Measurements from ENCODE around the gene PDE1A. TPM values are rescaled to one million over a fixed set of nuclear protein-coding genes. Genes with fewer than 3 reads are reported as not detected.
"Not testable (repeated sequence)": the region's sequence is repeated elsewhere in the genome, so short reads cannot be mapped to it uniquely, and the experiment has no call there.

PDE1A gene
- total RNA-seq, 2 experiments from 2014 or later, result not detected

DNA sequence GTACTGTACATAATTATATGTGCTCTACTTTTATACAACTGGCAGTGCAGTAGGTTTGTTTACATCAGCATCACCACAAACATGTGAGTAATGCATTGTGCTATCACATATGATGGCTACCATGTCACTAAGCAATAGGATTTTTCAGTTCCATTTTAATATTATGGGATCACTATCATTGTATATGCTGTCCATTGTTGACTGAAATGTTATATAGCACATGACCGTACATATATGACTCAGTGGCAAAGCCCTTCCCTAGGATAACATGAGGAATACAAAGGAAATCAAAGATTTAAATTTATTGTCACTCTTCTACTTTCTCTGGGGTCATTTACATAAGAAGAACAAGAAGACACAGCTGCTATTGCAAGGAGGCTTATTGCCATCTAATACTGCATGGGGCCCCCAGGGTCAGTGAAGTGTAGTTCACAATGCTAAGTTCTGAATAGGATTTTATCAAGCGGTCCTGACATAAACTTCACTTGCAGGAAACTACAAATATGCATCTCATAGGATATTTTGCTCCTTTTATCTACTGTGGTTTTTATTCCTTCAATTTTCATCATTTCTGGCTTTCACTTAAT is 21.8 kb downstream of the PDE1A start:
- ATAC-seq, result no peak
- ChIA-PET POLR2A (no interaction called here), CTCF (no interaction called here)
- no peaks in the 10 kb centered on the region for H3K36me3 Mint-ChIP-seq (ENCODE audit: low read depth)
- H3K9me3 Mint-ChIP-seq (ENCODE audit: low read depth), result no peaks in the 10 kb centered on the region
- no peak overlapping the region for H3K4me3 Mint-ChIP-seq
- DNase-seq, result no peak
- no peaks in the 10 kb centered on the region for H3K27me3 Mint-ChIP-seq
- intact Hi-C loops (cut with DNase I, micrococcal nuclease), result no loop called here
- H3K4me1 Mint-ChIP-seq, result no peaks in the 10 kb centered on the region
- H3K27ac Mint-ChIP-seq, result no peak overlapping the region

DNA sequence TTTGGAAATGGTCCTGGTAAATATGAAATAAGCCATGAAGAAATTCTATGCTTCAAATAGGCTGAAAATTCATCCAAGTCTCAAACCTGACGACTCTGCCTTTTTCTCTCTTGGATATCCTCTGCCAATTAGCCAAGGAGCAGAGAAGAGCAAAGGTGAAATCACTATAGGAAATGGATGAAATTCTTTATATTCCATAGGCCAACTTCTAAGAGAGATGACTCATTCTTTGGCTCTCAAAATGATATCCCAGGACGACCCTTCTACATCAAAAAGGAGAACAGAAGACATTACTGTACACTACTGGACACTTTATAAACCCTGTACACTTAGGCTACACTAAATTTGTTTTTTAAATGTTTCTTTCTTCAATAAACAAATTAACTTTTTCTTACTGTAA is 22.7 kb downstream of the PDE1A start:
- POLR2A ChIA-PET, result no interaction called here
- H3K36me3 Mint-ChIP-seq (ENCODE audit: low read depth), result no peaks in the 10 kb centered on the region
- CTCF ChIA-PET, result no interaction called here
- no peak for ATAC-seq
- H3K4me3 Mint-ChIP-seq, result no peak overlapping the region
- no peaks in the 10 kb centered on the region for H3K4me1 Mint-ChIP-seq
- no peak for DNase-seq
- H3K9me3 Mint-ChIP-seq (ENCODE audit: low read depth), result no peaks in the 10 kb centered on the region
- intact Hi-C loops (cut with DNase I, micrococcal nuclease), result no loop called here
- no peaks in the 10 kb centered on the region for H3K27me3 Mint-ChIP-seq
- no peak overlapping the region for H3K27ac Mint-ChIP-seq

DNA sequence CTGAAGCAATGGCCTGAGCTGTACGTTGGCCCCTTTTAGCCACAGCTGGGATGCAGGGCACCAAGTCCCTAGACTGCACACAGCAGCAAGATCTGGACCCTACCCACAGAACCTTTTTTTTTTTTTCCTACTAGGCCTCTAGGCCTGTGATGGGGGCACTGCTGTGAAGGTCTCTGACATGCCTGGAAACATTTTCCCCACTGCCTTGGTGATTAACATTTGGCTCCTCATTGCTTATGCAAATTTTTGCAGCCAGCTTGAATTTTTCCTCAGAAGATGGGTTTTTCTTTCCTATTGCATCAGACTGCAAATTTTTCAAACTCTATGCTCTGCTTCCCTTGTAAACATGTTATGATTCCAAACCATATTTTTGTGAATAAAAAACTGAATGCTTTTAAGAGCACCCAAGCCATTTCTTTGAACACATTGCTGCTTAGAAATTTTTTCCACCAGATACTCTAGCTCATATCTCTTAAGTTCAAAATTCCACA is 33.5 kb downstream of the PDE1A start:
- H3K4me1 Mint-ChIP-seq, result no peaks in the 10 kb centered on the region
- no peak overlapping the region for H3K27ac Mint-ChIP-seq
- no peak for DNase-seq
- no peaks in the 10 kb centered on the region for H3K27me3 Mint-ChIP-seq
- CTCF ChIA-PET, result interaction anchor here (0.6 kb wide), 2 partner anchors 294 to 398 kb away, joined by 3 to 4 read pairs; no protein-coding TSS in a partner anchor
- peaks cover 3% of the 10 kb centered on the region for H3K9me3 Mint-ChIP-seq (ENCODE audit: low read depth)
- POLR2A ChIA-PET, result no interaction called here
- intact Hi-C loops (cut with DNase I, micrococcal nuclease), result no loop called here
- no peak overlapping the region for H3K4me3 Mint-ChIP-seq
- no peak for ATAC-seq
- no peaks in the 10 kb centered on the region for H3K36me3 Mint-ChIP-seq (ENCODE audit: low read depth)

DNA sequence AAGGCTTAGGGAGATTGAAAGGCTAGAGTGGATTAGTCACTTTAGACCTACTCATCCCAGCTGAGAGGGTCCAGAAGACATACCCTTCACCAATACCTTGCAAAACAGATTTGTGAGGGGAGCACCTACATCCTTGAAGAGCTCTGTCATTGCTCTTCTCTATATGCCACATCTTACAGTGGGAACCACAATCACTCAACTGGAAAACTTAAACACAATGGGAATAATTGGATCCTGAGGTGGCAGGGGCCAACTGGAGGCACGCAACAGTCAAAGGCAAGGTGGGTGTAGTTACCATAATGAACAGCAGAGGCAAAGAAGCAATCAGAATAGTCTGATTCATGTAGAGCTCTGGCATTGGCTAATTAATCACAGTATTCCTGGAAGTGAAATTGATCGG is 35.4 kb downstream of the PDE1A start:
- Mint-ChIP-seq H3K4me3 (no peak overlapping the region), H3K27ac (no peak overlapping the region), H3K9me3 (ENCODE audit: low read depth) (peaks cover 3% of the 10 kb centered on the region), H3K36me3 (ENCODE audit: low read depth) (no peaks in the 10 kb centered on the region), H3K4me1 (no peaks in the 10 kb centered on the region), H3K27me3 (no peaks in the 10 kb centered on the region)
- no peak for DNase-seq
- CTCF ChIA-PET, result no interaction called here
- POLR2A ChIA-PET, result no interaction called here
- intact Hi-C loops (cut with DNase I, micrococcal nuclease), result no loop called here
- no peak for ATAC-seq

DNA sequence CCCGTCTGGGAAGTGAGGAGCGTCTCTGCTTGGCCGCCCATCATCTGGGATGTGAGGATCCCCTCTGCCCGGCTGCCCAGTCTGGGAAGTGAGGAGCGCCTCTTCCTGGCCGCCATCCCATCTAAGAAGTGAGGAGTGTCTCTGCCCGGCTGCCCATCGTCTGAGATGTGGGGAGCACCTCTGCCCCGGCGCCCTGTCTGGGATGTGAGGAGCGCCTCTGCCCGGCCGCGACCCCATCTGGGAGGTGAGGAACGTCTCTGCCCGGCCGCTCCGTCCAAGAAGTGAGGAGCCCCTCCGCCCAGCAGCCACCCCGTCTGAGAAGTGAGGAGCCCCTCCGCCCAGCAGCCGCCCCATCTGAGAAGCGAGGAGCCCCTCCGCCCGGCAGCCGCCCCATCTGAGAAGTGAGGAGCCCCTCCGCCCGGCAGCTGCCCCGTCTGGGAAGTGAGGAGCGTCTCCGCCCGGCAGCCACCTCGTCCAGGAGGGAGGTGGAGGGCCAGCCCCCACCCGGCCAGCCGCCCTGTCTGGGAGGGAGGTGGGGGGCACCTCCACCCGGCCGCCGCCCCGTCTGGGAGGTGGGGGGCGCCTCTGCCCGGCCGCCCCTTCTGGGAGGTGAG is 40.5 kb downstream of the PDE1A start:
- peaks cover 14% of the 10 kb centered on the region for H3K9me3 Mint-ChIP-seq (ENCODE audit: low read depth)
- DNase-seq; H3K27ac Mint-ChIP-seq; intact Hi-C loops (cut with DNase I, micrococcal nuclease); H3K36me3 Mint-ChIP-seq (ENCODE audit: low read depth); POLR2A ChIA-PET; CTCF ChIA-PET; H3K4me1 Mint-ChIP-seq; H3K4me3 Mint-ChIP-seq; ATAC-seq; H3K27me3 Mint-ChIP-seq: not testable (repeated sequence)

- POLR2A ChIA-PET, result no interaction called here
- H3K4me1 Mint-ChIP-seq, result no peaks in the 10 kb centered on the region
- ATAC-seq, result no peak
- H3K27me3 Mint-ChIP-seq, result no peaks in the 10 kb centered on the region
- peaks cover 14% of the 10 kb centered on the region for H3K9me3 Mint-ChIP-seq (ENCODE audit: low read depth)
- no peaks in the 10 kb centered on the region for H3K36me3 Mint-ChIP-seq (ENCODE audit: low read depth)
- H3K4me3 Mint-ChIP-seq, result no peak overlapping the region
- CTCF ChIA-PET, result no interaction called here
- no peak overlapping the region for H3K27ac Mint-ChIP-seq
- DNase-seq, result no peak
- intact Hi-C loops (cut with DNase I, micrococcal nuclease), result no loop called here
Measured at GRCh38 chr2:182384860-182385259, 42.0 kb downstream of the PDE1A start.

DNA sequence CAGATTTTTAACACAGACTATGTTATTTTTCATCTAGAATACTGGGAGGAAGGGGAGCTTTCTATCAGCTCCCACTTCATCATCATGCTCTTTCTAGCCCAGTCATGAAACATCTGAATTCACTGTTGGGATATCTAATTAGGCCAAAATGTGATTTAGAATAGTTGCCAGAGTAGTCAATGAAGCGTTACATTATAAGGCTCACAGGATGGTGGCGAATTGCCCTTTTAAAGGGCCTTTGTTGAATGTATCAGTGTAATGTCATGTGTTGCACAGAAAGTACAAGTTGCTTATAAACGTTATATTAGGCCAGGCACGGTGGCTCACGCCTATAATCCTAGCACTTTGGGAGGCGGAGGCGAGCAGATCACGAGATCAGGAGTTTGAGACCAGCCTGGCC is 45.6 kb downstream of the PDE1A start:
- peaks cover 24% of the 10 kb centered on the region for H3K9me3 Mint-ChIP-seq (ENCODE audit: low read depth)
- intact Hi-C loops (cut with DNase I, micrococcal nuclease), result no loop called here
- POLR2A ChIA-PET, result no interaction called here

DNA sequence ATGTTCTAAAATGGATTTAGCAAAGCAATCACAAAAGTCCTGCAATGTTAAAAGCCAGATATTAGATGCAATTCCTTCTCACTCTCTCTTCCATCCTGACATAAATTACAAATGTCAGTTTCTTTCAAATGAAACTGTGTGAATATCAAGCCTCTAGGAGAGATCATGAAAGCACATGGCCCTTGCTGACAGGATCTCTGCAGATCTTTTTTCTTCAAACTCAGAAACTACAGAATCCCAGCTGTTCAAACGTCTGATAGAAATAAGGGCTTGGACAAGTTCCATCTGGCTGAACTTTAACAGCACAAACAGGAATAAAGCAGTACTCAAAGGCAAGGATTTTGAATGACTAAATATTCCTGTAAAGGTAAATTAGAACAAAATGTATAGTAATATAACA is 47.6 kb downstream of the PDE1A start:
- CTCF ChIA-PET, result no interaction called here
- Mint-ChIP-seq H3K4me3 (no peak overlapping the region), H3K9me3 (ENCODE audit: low read depth) (peaks cover 27% of the 10 kb centered on the region), H3K27me3 (no peaks in the 10 kb centered on the region), H3K36me3 (ENCODE audit: low read depth) (no peaks in the 10 kb centered on the region), H3K4me1 (no peaks in the 10 kb centered on the region), H3K27ac (no peak overlapping the region)
- POLR2A ChIA-PET, result no interaction called here
- DNase-seq (no peak), ATAC-seq (no peak)
- intact Hi-C loops (cut with DNase I, micrococcal nuclease), result no loop called here

More for the DNA sequence above, 45.6 kb downstream of the PDE1A start:
- no peaks in the 10 kb centered on the region for H3K36me3 Mint-ChIP-seq (ENCODE audit: low read depth)
- H3K27me3 Mint-ChIP-seq, result no peaks in the 10 kb centered on the region
- H3K4me1 Mint-ChIP-seq, result no peaks in the 10 kb centered on the region
- CTCF ChIA-PET, result interaction anchor here (0.8 kb wide), 1 partner anchor 22 kb away, joined by 3 read pairs; no protein-coding TSS in a partner anchor
- ATAC-seq (no peak), DNase-seq (no peak)
- H3K4me3 Mint-ChIP-seq, result no peak overlapping the region
- H3K27ac Mint-ChIP-seq, result no peak overlapping the region

DNA sequence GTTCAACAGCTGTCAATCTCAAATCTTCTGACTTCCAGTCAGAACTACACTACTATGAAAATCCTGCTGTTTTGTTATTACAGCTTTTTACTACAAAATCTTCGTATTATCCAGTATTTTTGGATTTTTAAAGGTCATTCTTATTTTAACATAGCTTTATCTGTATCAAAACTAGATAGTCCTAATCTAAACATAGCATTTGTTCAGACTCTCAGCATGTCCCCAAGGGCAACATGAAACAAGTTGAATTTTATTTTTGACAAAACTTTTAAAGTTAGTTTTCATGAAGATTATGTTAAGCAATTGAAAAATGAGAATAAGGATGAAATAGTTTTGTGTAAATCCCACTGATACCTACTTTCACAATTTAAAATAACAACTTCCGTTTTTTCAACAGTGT is 48.1 kb downstream of the PDE1A start:
- Mint-ChIP-seq H3K9me3 (ENCODE audit: low read depth) (peaks cover 24% of the 10 kb centered on the region), H3K4me1 (no peaks in the 10 kb centered on the region), H3K4me3 (no peak overlapping the region), H3K27ac (no peak overlapping the region), H3K36me3 (ENCODE audit: low read depth) (no peaks in the 10 kb centered on the region), H3K27me3 (no peaks in the 10 kb centered on the region)
- DNase-seq (no peak), ATAC-seq (no peak)
- CTCF ChIA-PET, result no interaction called here
- POLR2A ChIA-PET, result no interaction called here
- intact Hi-C loops (cut with DNase I, micrococcal nuclease), result no loop called here

- ChIA-PET CTCF (interaction anchor here (0.5 kb wide), 1 partner anchor 174 kb away, joined by 3 read pairs; no protein-coding TSS in a partner anchor), POLR2A (no interaction called here)
- intact Hi-C loops (cut with DNase I, micrococcal nuclease), result no loop called here
- ATAC-seq (no peak), DNase-seq (no peak)
- Mint-ChIP-seq H3K27me3 (no peaks in the 10 kb centered on the region), H3K36me3 (ENCODE audit: low read depth) (no peaks in the 10 kb centered on the region), H3K27ac (no peak overlapping the region), H3K4me3 (no peak overlapping the region), H3K9me3 (ENCODE audit: low read depth) (peaks cover 21% of the 10 kb centered on the region), H3K4me1 (no peaks in the 10 kb centered on the region)
Measured at GRCh38 chr2:182377467-182377866, 49.4 kb downstream of the PDE1A start.

GRCh38 chr2:182375862-182376261 is 51.0 kb downstream of the PDE1A start:
- DNase-seq (no peak), ATAC-seq (no peak)
- no peaks in the 10 kb centered on the region for H3K36me3 Mint-ChIP-seq (ENCODE audit: low read depth)
- H3K27ac Mint-ChIP-seq, result no peak overlapping the region
- H3K4me3 Mint-ChIP-seq, result no peak overlapping the region
- intact Hi-C loops (cut with DNase I, micrococcal nuclease), result no loop called here
- peaks cover 21% of the 10 kb centered on the region for H3K9me3 Mint-ChIP-seq (ENCODE audit: low read depth)
- H3K4me1 Mint-ChIP-seq, result no peaks in the 10 kb centered on the region
- ChIA-PET POLR2A (no interaction called here), CTCF (interaction anchor here (0.6 kb wide), 1 partner anchor 1682 kb away, joined by 3 read pairs; no protein-coding TSS in a partner anchor)
- H3K27me3 Mint-ChIP-seq, result no peaks in the 10 kb centered on the region

- Mint-ChIP-seq H3K4me1 (no peaks in the 10 kb centered on the region), H3K9me3 (ENCODE audit: low read depth) (peaks cover 21% of the 10 kb centered on the region), H3K27me3 (no peaks in the 10 kb centered on the region), H3K27ac (no peak overlapping the region), H3K4me3 (no peak overlapping the region), H3K36me3 (ENCODE audit: low read depth) (no peaks in the 10 kb centered on the region)
- CTCF ChIA-PET, result no interaction called here
- ATAC-seq (no peak), DNase-seq (no peak)
- POLR2A ChIA-PET, result no interaction called here
- intact Hi-C loops (cut with DNase I, micrococcal nuclease), result no loop called here
Measured at GRCh38 chr2:182372661-182373060, 54.2 kb downstream of the PDE1A start.
